Activated CD8-positive, alpha-beta memory T cell treated with anti-CD3 and anti-CD28 coated beads for 4 hours (primary cell): ENCODE measurements around the gene CFLAR.
"Not testable (repeated sequence)": the region's sequence is repeated elsewhere in the genome, so short reads cannot be mapped to it uniquely, and the experiment has no call there.

Experiments
- DNase-seq, 2 donors: peaks; one replicate each; pipeline ENCODE4 v3.0.0-alpha.2; 2020; ENCODE audit warnings: low read depth in 2 of 2

The CFLAR gene

DNA sequence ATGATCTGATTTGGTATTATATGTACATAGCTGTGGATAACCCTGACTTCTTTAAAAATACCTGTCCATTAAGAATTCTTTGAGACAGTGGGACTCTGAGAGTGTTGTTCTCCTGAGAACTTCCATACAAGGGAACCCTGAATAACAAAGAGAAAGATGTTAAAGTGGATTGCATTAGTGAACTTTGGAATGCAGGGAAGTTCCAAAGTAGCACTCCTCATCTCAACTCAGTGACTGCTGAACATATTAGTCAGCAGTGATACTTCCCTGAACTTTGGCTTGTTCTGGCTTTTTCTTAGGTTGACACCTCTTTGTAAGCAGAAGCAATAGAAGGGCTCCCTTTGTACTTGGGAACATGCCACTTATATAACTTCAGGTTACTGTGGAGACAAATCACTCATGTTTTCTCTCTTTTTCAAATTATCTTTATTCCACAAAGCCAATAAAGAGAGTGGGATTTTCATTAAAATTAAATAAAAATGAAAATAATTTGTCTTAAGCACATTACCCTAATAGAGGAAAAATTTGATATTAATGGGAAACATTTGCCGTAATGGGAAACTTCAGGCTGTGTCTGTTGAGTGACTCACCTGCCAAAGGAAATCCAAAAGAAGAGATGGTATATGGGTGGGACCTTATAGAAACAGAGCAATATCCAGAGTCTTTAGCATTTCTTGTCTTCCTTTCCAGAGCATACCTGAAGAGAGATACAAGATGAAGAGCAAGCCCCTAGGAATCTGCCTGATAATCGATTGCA lies 33.3 kb downstream of the CFLAR start:
- DNase-seq = no peak

- not testable (repeated sequence) for DNase-seq
Observed at GRCh38 chr2:201149821-201150165, 33.8 kb downstream of the CFLAR start.

DNA sequence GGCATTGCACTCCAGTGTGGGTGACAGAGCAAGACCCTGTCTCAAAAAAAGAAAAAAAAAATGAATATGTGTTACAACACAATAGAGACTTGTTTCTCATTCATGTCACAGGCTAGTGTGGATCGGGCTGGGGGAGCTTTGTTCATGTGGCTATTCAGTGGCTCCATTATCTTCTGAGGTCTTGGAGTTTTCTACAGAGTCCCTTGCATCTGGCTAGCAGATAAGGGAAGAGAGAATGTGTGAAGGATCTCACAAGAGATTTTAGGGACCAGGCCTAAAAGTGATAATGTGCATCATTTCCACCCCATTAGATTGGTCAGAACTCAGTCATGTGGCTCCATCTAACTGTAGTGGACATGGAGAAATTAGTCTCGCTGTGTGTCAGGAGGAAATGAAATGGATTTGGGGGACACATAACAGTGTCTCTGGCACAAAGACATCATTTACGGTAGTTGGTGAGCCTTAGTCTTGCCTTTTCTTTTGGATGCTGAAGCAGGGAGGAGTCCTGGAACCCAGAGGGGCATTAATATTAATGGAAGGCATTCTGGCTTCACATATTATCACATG lies 34.6 kb downstream of the CFLAR start:
- no peak for DNase-seq

DNA sequence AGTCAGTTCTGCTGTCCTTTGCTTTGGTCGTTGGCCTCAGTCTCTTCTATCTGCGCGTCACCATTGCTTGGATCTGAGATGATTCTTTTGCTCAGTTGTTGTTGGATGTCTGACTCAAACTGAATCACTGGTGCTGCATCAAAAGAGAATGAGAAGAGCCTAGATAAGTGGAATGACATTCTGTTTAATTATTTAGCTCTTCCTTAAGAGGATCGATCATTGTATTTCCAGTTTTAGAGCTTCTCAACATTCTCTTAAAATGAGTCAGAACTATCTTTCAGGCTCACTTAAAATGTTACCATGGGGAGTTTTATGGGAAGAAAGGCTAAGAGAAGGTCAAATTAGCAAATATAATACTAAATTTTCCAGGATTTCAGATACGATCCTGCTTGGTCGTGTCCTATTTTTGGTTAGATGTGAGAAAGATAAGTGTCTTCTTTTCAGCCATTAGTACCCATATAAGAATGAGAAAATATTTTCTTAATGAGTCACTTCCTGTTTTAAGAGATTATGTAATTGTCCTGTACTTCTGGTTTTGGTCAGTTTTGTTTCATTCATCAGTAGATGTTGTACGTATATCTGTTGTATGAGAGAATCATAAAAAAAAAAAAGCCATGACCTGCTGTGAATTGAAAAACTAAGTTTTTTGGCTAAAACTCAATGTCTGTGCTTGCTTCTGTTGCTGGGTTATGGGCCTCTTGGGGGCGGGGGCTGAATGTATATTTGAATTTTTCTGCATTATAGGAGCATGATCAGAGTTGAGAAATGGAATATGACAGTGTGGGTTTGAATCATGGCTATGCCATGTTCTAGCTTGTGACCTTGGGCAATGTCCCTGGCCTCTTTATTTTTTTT lies 35.4 kb downstream of the CFLAR start:
- DNase-seq = no peak

- no peak for DNase-seq
Observed at GRCh38 chr2:201152517-201152916, 36.6 kb downstream of the CFLAR start.

- DNase-seq = no peak
Observed at GRCh38 chr2:201152999-201153815, 37.2 kb downstream of the CFLAR start.

DNA sequence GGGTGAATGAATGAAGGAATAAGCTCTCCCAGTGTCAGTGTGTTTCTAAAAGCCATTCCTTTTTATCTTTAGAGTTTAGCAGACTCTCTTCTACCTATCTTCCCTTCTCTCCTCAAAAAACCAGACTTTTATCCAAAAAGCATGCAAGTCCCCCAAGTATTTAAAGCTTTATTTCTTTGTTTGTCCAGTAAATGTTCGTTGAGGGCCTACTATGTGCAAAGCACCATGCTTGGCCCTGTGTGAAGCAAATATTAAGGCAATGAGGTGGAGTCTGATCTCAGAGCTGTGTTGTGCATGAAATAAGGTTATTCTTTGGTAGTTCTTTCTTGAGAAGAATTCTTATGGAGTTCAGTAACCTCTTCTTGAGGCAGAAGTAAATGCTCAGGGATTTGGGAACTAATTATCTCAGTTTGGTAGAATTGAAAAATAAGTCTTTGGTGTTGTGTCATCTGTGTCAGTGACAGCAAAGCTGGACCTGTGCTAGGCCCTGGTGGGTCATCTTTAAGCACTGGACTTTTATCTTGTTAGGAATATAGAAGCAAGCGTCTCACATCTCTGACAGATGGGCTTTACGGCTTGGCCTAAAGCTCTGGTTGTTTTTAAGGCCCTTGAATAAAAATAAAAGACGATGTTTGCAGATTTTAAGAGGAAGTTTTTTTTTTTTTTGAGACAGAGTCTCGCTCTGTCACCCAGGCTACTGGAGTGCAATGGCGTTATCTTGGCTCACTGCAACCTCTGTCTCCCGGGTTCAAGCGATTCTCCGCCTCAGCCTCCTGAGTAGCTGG lies 38.8 kb downstream of the CFLAR start:
- no peak for DNase-seq

DNA sequence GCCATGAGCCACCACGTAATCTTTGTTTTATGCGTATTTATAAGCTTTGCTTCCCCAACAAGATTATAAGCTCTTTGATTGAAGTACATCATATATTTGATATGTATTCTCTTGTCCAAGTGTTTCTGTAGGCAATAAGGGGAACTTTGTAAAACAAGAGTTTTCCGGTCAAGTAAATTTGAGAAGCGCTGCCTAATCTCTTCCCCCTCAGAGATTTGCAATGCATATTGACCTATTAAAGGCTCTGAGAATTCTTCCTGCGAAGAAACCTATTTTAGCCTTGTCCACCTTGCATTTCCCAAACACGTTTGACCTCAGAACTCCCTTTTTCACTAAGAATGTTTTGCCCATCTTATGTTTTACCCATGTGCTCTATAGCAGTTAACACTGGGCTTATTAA lies 40.1 kb downstream of the CFLAR start:
- no peak for DNase-seq

- no peak for DNase-seq
Observed at GRCh38 chr2:201156640-201157039, 40.7 kb downstream of the CFLAR start.

- no peak for DNase-seq
Observed at GRCh38 chr2:201157694-201158093, 41.7 kb downstream of the CFLAR start.

- DNase-seq = peak; percentile 14 to 30
Observed at GRCh38 chr2:201158111-201158929, 42.4 kb downstream of the CFLAR start.

DNA sequence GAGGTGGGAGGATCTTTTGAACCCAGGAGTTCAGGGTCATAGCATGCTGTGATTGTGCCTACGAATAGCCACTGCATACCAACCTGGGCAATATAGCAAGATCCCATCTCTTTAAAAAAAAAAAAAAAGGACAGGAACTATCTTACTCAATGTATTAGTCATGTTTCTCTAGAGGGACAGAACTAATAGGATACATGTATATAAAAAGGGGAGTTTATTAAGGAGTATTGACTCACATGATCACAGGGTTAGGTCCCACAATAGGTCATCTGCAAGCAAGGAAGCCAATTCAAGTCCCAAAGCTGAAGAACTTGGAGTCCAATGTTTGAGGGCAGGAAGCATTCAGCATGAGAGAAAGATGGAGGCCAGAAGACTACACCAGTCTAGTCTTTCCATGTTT lies 48.2 kb downstream of the CFLAR start:
- no peak for DNase-seq

GRCh38 chr2:201167546-201167945 lies 51.6 kb downstream of the CFLAR start:
- no peak for DNase-seq

GRCh38 chr2:201168496-201168895 lies 52.5 kb downstream of the CFLAR start:
- DNase-seq = not testable (repeated sequence)

- DNase-seq = no peak
Observed at GRCh38 chr2:201171259-201171814, 55.4 kb downstream of the CFLAR start.

- no peak for DNase-seq
Observed at GRCh38 chr2:201172279-201172678, 56.3 kb downstream of the CFLAR start.

DNA sequence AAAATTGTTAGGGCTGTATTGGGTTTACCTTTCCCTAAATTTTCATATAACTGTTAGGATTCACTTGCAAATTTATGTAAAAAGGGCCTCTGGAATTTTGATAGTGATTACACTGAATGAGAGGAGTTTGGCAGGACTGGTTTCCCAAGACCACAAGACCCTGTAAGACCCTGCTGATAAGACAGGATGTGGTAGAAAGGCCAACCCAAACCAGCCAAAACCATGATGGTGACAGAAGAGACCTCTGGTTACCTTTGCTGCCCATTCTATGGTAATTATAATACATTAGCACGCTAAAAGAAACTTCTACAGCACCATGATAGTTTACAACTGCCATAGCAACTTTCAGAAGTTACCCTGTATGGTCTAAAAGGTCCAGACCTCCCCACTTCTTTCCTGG lies 58.7 kb downstream of the CFLAR start:
- no peak for DNase-seq

GRCh38 chr2:201176081-201176481 lies 60.1 kb downstream of the CFLAR start:
- DNase-seq = no peak

DNA sequence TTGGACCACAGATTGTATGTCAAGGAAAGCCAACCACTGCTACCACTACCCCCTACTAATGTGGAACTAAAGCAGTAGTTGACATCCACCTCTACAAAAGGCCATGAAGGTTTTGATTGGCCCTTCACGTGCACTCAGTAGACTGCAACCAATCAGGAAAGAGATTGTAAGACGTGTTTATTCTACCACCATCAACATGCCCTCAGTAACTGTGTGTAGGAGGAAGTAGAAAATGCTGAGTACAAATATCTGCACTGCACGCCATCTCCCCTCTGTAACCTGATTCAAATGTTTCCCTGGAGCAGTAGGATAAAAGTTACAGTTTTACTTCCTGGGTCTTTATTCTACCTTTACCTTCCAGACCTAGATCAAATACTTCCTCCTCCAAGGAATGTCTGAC lies 64.0 kb downstream of the CFLAR start:
- no peak for DNase-seq
